H9 (cell line): ENCODE data around the gene KRT78. TPM values are rescaled to one million over a fixed set of nuclear protein-coding genes. Genes with fewer than 3 reads are reported as not detected.

Experiments
- DNase-seq: peaks from one replicate; pipeline ENCODE4 v3.0.0-alpha.2; 2017
- H2AFZ ChIP-seq: one replicate; pipeline ENCODE4 v1.6.1; 2013; ENCODE audit warnings: mild to moderate bottlenecking, low read length, control low read depth, moderate library complexity
- H2AK5ac ChIP-seq: 2 replicates; pipeline ENCODE4 v1.6.1; 2013; ENCODE audit warnings: low read length, control low read depth, mixed read lengths; ENCODE audit not compliant: insufficient read length
- H2BK120ac ChIP-seq: one replicate; pipeline ENCODE4 v1.6.1; 2013; ENCODE audit warnings: low read depth, mild to moderate bottlenecking, low read length, control low read depth, inconsistent platforms; ENCODE audit not compliant: poor library complexity, severe bottlenecking
- H2BK12ac ChIP-seq: 2 replicates; pipeline ENCODE4 v1.6.1; 2013; ENCODE audit warnings: low read length, control low read depth, mixed read lengths, low read depth; ENCODE audit not compliant: insufficient read length
- H2BK15ac ChIP-seq: 2 replicates; pipeline ENCODE4 v1.6.1; 2013; ENCODE audit warnings: low read depth, low read length, control low read depth
- H2BK20ac ChIP-seq: one replicate; pipeline ENCODE4 v1.6.1; 2013; ENCODE audit warnings: low read depth, mild to moderate bottlenecking, low read length, control low read depth, inconsistent platforms; ENCODE audit not compliant: poor library complexity, severe bottlenecking
- H2BK5ac ChIP-seq: 2 replicates; pipeline ENCODE4 v1.6.1; 2013; ENCODE audit warnings: low read length, control low read depth, mixed read lengths; ENCODE audit not compliant: insufficient read length
- H3K14ac ChIP-seq: 2 replicates; pipeline ENCODE4 v1.6.1; 2013; ENCODE audit warnings: low read length, control low read depth; ENCODE audit not compliant: insufficient read depth
- H3K18ac ChIP-seq: 2 replicates; pipeline ENCODE4 v1.6.1; 2013; ENCODE audit warnings: low read depth, mild to moderate bottlenecking, mixed read lengths, low read length, control low read depth; ENCODE audit not compliant: insufficient read length
- H3K23ac ChIP-seq: 2 replicates; pipeline ENCODE4 v1.6.1; 2013; ENCODE audit warnings: low read length, control low read depth, mixed read lengths, low read depth; ENCODE audit not compliant: insufficient read length
- H3K23me2 ChIP-seq: 2 replicates; pipeline ENCODE4 v1.6.1; 2013; ENCODE audit warnings: low read depth, mild to moderate bottlenecking, mixed read lengths, low read length, control low read depth; ENCODE audit not compliant: insufficient read length, poor library complexity, severe bottlenecking
- H3K27ac ChIP-seq: 2 replicates; pipeline ENCODE4 v1.5.1; 2013; ENCODE audit warnings: low read length, control low read depth, mixed read lengths, low read depth; ENCODE audit not compliant: insufficient read length
- H3K27me3 ChIP-seq: 2 replicates; pipeline ENCODE4 v1.6.1; 2013; ENCODE audit warnings: low read length, control low read depth, inconsistent platforms; ENCODE audit not compliant: insufficient read depth
- H3K4ac ChIP-seq: 2 replicates; pipeline ENCODE4 v1.6.1; 2013; ENCODE audit warnings: low read depth, mild to moderate bottlenecking, control low read depth, inconsistent platforms, low read length, moderate library complexity
- H3K4me1 ChIP-seq: 2 replicates; pipeline ENCODE4 v1.6.1; 2013; ENCODE audit warnings: low read length, control low read depth, inconsistent platforms; ENCODE audit not compliant: insufficient read depth
- H3K4me2 ChIP-seq: 2 replicates; pipeline ENCODE4 v1.6.1; 2013; ENCODE audit warnings: low read length, control low read depth, mixed read lengths; ENCODE audit not compliant: insufficient read length, insufficient read depth
- H3K56ac ChIP-seq: 2 replicates; pipeline ENCODE4 v1.6.1; 2013; ENCODE audit warnings: low read depth, mild to moderate bottlenecking, mixed read lengths, low read length, control low read depth; ENCODE audit not compliant: insufficient read length
- H3K79me1 ChIP-seq: 2 replicates; pipeline ENCODE4 v1.6.1; 2013; ENCODE audit warnings: low read depth, mild to moderate bottlenecking, moderate library complexity, low read length, control low read depth, inconsistent platforms; ENCODE audit not compliant: insufficient read depth, poor library complexity, severe bottlenecking
- H3K79me2 ChIP-seq: 2 replicates; pipeline ENCODE4 v1.6.1; 2013; ENCODE audit warnings: low read length, control low read depth, inconsistent platforms; ENCODE audit not compliant: insufficient read depth
- H3K9ac ChIP-seq: 2 replicates; pipeline ENCODE4 v1.6.1; 2013; ENCODE audit warnings: low read length, control low read depth, mixed read lengths; ENCODE audit not compliant: insufficient read length; ENCODE audit errors: extremely low read depth
- H3K9me3 ChIP-seq: one replicate; pipeline ENCODE4 v1.6.1; 2013; ENCODE audit warnings: low read depth, low read length, inconsistent platforms; ENCODE audit not compliant: control insufficient read depth
- H3T11ph ChIP-seq: one replicate; pipeline ENCODE4 v1.6.1; 2013; ENCODE audit warnings: mild to moderate bottlenecking, low read length, control low read depth, inconsistent platforms
- H4K20me1 ChIP-seq: one replicate; pipeline ENCODE4 v1.6.1; 2013; ENCODE audit not compliant: control insufficient read depth, insufficient read length, insufficient read depth
- H4K5ac ChIP-seq: 2 replicates; pipeline ENCODE4 v1.6.1; 2013; ENCODE audit warnings: low read depth, mild to moderate bottlenecking, mixed read lengths, low read length, control low read depth; ENCODE audit not compliant: insufficient read length
- H4K8ac ChIP-seq: replicated peaks from 2 replicates; pipeline ENCODE4 v1.6.1; 2013; ENCODE audit warnings: low read length, control low read depth, mixed read lengths, low read depth; ENCODE audit not compliant: insufficient read length
- H4K91ac ChIP-seq: 2 replicates; pipeline ENCODE4 v1.6.1; 2013; ENCODE audit warnings: low read depth, mild to moderate bottlenecking, moderate library complexity, mixed read lengths, low read length, control low read depth; ENCODE audit not compliant: insufficient read length
- H3K27ac Mint-ChIP-seq, 3 experiments: 2 replicates in 2 of 3; 3 replicates in 1 of 3; pipeline ENCODE4 v1.8.0; 2020 to 2021; ENCODE audit warnings: mixed read lengths in 3 of 3, mild to moderate bottlenecking in 1 of 3, moderate library complexity in 1 of 3
- H3K27me3 Mint-ChIP-seq: 2 replicates; pipeline ENCODE4 v1.8.0; 2021; ENCODE audit warnings: low read depth, mild to moderate bottlenecking, moderate library complexity, mixed read lengths
- H3K36me3 Mint-ChIP-seq, 3 experiments: 2 replicates in 2 of 3; 3 replicates in 1 of 3; pipeline ENCODE4 v1.8.0; 2020 to 2021; ENCODE audit warnings: low read depth in 3 of 3, mixed read lengths in 3 of 3; ENCODE audit not compliant: insufficient read depth in 1 of 3
- H3K4me1 Mint-ChIP-seq, 2 experiments: 2 replicates each; pipeline ENCODE4 v1.8.0; 2020; ENCODE audit warnings: mixed read lengths in 2 of 2
- H3K4me3 Mint-ChIP-seq, 2 experiments: 2 replicates in 1 of 2; 3 replicates in 1 of 2; pipeline ENCODE4 v1.8.0; 2020 to 2021; ENCODE audit warnings: mild to moderate bottlenecking in 2 of 2, mixed read lengths in 2 of 2, moderate library complexity in 1 of 2
- H3K9me3 Mint-ChIP-seq, 2 experiments: 2 replicates in 1 of 2; 3 replicates in 1 of 2; pipeline ENCODE4 v1.8.0; 2020; ENCODE audit warnings: mild to moderate bottlenecking in 2 of 2, mixed read lengths in 2 of 2, moderate library complexity in 1 of 2
- CTCF ChIP-seq: fragments of 200-600 bp; sonication (generic); conservative IDR thresholded peaks from 3 replicates; pipeline ENCODE4 v1.8.0; 2021; ENCODE audit warnings: antibody characterized with exemption, mild to moderate bottlenecking
- WGBS: extraction: QIAGEN DNeasy Blood & Tissue Kit; methylation state at CpG from one replicate; pipeline ENCODE4 v1.1.7; 2013; ENCODE audit warnings: missing lambda C conversion rate, low lambda C conversion rate, mixed read lengths; ENCODE audit not compliant: insufficient read length; ENCODE audit errors: extremely low coverage; 5-methylcytosine and 5-hydroxymethylcytosine counted together
- total RNA-seq: library from RNA; stranded (reverse); gene quantifications from 2 replicates; pipeline ENCODE4 v1.2.1, GENCODE V29; 2021

KRT78 gene
- total RNA-seq, 1 experiment from 2014 or later: not detected

GRCh38 chr12:52845946-52846345, 2.8 kb downstream of the KRT78 start:
- Histone ChIP-seq H3K4me2 (no peak overlapping the region), H2BK5ac (no peak overlapping the region), H3T11ph (no peak overlapping the region), H3K9ac (no peak overlapping the region), H4K8ac (no peak overlapping the region), H3K79me2 (no peaks in the 10 kb centered on the region), H2AK5ac (no peak overlapping the region), H3K23me2 (peaks cover 2% of the 10 kb centered on the region), H3K27me3 (no peaks in the 10 kb centered on the region), H2BK120ac (no peak overlapping the region), H3K79me1 (no peaks in the 10 kb centered on the region), H2BK12ac (no peak overlapping the region), H4K91ac (no peak overlapping the region), H2BK20ac (no peak overlapping the region), H3K14ac (no peak overlapping the region), H4K20me1 (no peaks in the 10 kb centered on the region), H3K27ac (no peak overlapping the region), H3K4ac (no peak overlapping the region), H4K5ac (no peak overlapping the region), H3K9me3 (no peaks in the 10 kb centered on the region), H3K4me1 (no peaks in the 10 kb centered on the region), H3K23ac (no peak overlapping the region), H3K18ac (no peak overlapping the region), H3K56ac (no peak overlapping the region), H2BK15ac (no peak overlapping the region), H2AFZ (no peak overlapping the region)
- WGBS: no CpG with 5 or more reads among the region's 1 CpG
- Mint-ChIP-seq H3K4me1 (peaks cover 0 to 4% of the 10 kb centered on the region in 2 experiments; a peak in 1 of 4 replicates), H3K27ac (no peak overlapping the region), H3K27me3 (peaks cover 10% of the 10 kb centered on the region), H3K36me3 (no peaks in the 10 kb centered on the region), H3K9me3 (no peaks in the 10 kb centered on the region), H3K4me3 (no peak overlapping the region)
- TF ChIP-seq CTCF: no peak
- DNase-seq: no peak
